Measurements from ENCODE around the gene XPR1. TPM values are rescaled to one million over a fixed set of nuclear protein-coding genes. Genes with fewer than 3 reads are reported as not detected.
A peak's percentile ranks its signal among the peaks of the same experiment; 100 is the strongest.

Gene XPR1
- total RNA-seq, 2 donors from 2014 or later = 18.0 to 21.2 TPM

GRCh38 chr1:180916771-180917170 is 284.9 kb downstream of the XPR1 start:
- Mint-ChIP-seq H3K27ac (no peak overlapping the region), H3K27me3 (peaks cover 14 to 21% of the 10 kb centered on the region in 2 donors), H3K4me1 (ENCODE audit: low read depth in 2 of 2) (no peaks in the 10 kb centered on the region), H3K4me3 (no peak overlapping the region), H3K36me3 (no peaks in the 10 kb centered on the region), H3K9me3 (no peaks in the 10 kb centered on the region)
- ATAC-seq (no peak), DNase-seq (ENCODE audit: low spot score) (peak; percentile 54)

GRCh38 chr1:180917306-180918065 is 285.7 kb downstream of the XPR1 start:
- no peak overlapping the region for H3K27ac Mint-ChIP-seq
- ATAC-seq (no peak), DNase-seq (ENCODE audit: low spot score) (peak; percentile 52)
- H3K27me3 Mint-ChIP-seq = peaks cover 10 to 18% of the 10 kb centered on the region in 2 donors
- H3K4me3 Mint-ChIP-seq = no peak overlapping the region
- no peaks in the 10 kb centered on the region for H3K4me1 Mint-ChIP-seq (ENCODE audit: low read depth in 2 of 2)
- H3K9me3 Mint-ChIP-seq = no peaks in the 10 kb centered on the region
- no peaks in the 10 kb centered on the region for H3K36me3 Mint-ChIP-seq

GRCh38 chr1:180918519-180918918 is 286.7 kb downstream of the XPR1 start:
- Mint-ChIP-seq H3K36me3 (no peaks in the 10 kb centered on the region), H3K4me1 (ENCODE audit: low read depth in 2 of 2) (peaks cover 0 to 4% of the 10 kb centered on the region in 2 donors), H3K27me3 (peaks cover 7 to 16% of the 10 kb centered on the region in 2 donors), H3K27ac (no peak overlapping the region), H3K9me3 (no peaks in the 10 kb centered on the region), H3K4me3 (no peak overlapping the region)
- ATAC-seq (no peak), DNase-seq (ENCODE audit: low spot score) (peak; percentile 39)

GRCh38 chr1:180919183-180919700 is 287.4 kb downstream of the XPR1 start:
- peak; percentile 0 for DNase-seq (ENCODE audit: low spot score)
- peaks cover under 1 to 9% of the 10 kb centered on the region in 2 donors for H3K27me3 Mint-ChIP-seq
- H3K4me3 Mint-ChIP-seq = no peak overlapping the region
- peaks cover 0 to 5% of the 10 kb centered on the region in 2 donors for H3K4me1 Mint-ChIP-seq (ENCODE audit: low read depth in 2 of 2)
- no peak for ATAC-seq
- H3K27ac Mint-ChIP-seq = no peak overlapping the region
- no peaks in the 10 kb centered on the region for H3K36me3 Mint-ChIP-seq
- no peaks in the 10 kb centered on the region for H3K9me3 Mint-ChIP-seq

GRCh38 chr1:180920193-180920592 is 288.4 kb downstream of the XPR1 start:
- H3K27me3 Mint-ChIP-seq = peaks cover 0 to 2% of the 10 kb centered on the region in 2 donors
- H3K27ac Mint-ChIP-seq = no peak overlapping the region
- DNase-seq (ENCODE audit: low spot score) (peak; percentile 32), ATAC-seq (no peak)
- no peaks in the 10 kb centered on the region for H3K36me3 Mint-ChIP-seq
- no peak overlapping the region for H3K4me3 Mint-ChIP-seq
- no peaks in the 10 kb centered on the region for H3K9me3 Mint-ChIP-seq
- H3K4me1 Mint-ChIP-seq (ENCODE audit: low read depth in 2 of 2) = peaks cover 0 to 5% of the 10 kb centered on the region in 2 donors

GRCh38 chr1:180920702-180921101 is 288.9 kb downstream of the XPR1 start:
- Mint-ChIP-seq H3K9me3 (no peaks in the 10 kb centered on the region), H3K36me3 (no peaks in the 10 kb centered on the region), H3K27me3 (no peaks in the 10 kb centered on the region), H3K4me1 (ENCODE audit: low read depth in 2 of 2) (peaks cover 0 to 5% of the 10 kb centered on the region in 2 donors), H3K4me3 (no peak overlapping the region), H3K27ac (no peak overlapping the region)
- ATAC-seq (no peak), DNase-seq (ENCODE audit: low spot score) (peak; percentile 38)

- DNase-seq (ENCODE audit: low spot score) (peak; percentile 53), ATAC-seq (no peak)
- Mint-ChIP-seq H3K27me3 (no peaks in the 10 kb centered on the region), H3K9me3 (no peaks in the 10 kb centered on the region), H3K36me3 (no peaks in the 10 kb centered on the region), H3K27ac (no peak overlapping the region), H3K4me1 (ENCODE audit: low read depth in 2 of 2) (peaks cover 0 to 5% of the 10 kb centered on the region in 2 donors), H3K4me3 (no peak overlapping the region)
These were observed 289.6 kb downstream of the XPR1 start for GRCh38 chr1:180921386-180921785.

GRCh38 chr1:180921891-180922630 is 290.2 kb downstream of the XPR1 start:
- no peak overlapping the region for H3K4me3 Mint-ChIP-seq
- H3K36me3 Mint-ChIP-seq = no peaks in the 10 kb centered on the region
- no peaks in the 10 kb centered on the region for H3K9me3 Mint-ChIP-seq
- H3K4me1 Mint-ChIP-seq (ENCODE audit: low read depth in 2 of 2) = peaks cover 0 to 5% of the 10 kb centered on the region in 2 donors
- no peak for ATAC-seq
- DNase-seq (ENCODE audit: low spot score) = peak; percentile 54
- H3K27ac Mint-ChIP-seq = no peak overlapping the region
- H3K27me3 Mint-ChIP-seq = no peaks in the 10 kb centered on the region

- ATAC-seq = no peak
These were observed 290.8 kb downstream of the XPR1 start for GRCh38 chr1:180922631-180923015.

GRCh38 chr1:180923021-180923841 is 291.4 kb downstream of the XPR1 start:
- no peaks in the 10 kb centered on the region for H3K36me3 Mint-ChIP-seq
- DNase-seq (ENCODE audit: low spot score) = peak; percentile 44
- H3K4me1 Mint-ChIP-seq (ENCODE audit: low read depth in 2 of 2) = peaks cover 0 to 5% of the 10 kb centered on the region in 2 donors

More at GRCh38 chr1:180922631-180923015, 290.8 kb downstream of the XPR1 start:
- Mint-ChIP-seq H3K4me1 (ENCODE audit: low read depth in 2 of 2) (peaks cover 0 to 5% of the 10 kb centered on the region in 2 donors), H3K9me3 (no peaks in the 10 kb centered on the region), H3K27ac (no peak overlapping the region), H3K27me3 (no peaks in the 10 kb centered on the region), H3K36me3 (no peaks in the 10 kb centered on the region), H3K4me3 (no peak overlapping the region)
- peak; percentile 34 for DNase-seq (ENCODE audit: low spot score)

GRCh38 chr1:180923887-180924286 is 292.1 kb downstream of the XPR1 start:
- ATAC-seq = no peak

More at GRCh38 chr1:180923021-180923841, 291.4 kb downstream of the XPR1 start:
- H3K9me3 Mint-ChIP-seq = no peaks in the 10 kb centered on the region
- no peak for ATAC-seq
- no peak overlapping the region for H3K4me3 Mint-ChIP-seq
- H3K27ac Mint-ChIP-seq = no peak overlapping the region
- H3K27me3 Mint-ChIP-seq = no peaks in the 10 kb centered on the region

GRCh38 chr1:180924939-180925338 is 293.1 kb downstream of the XPR1 start:
- H3K4me1 Mint-ChIP-seq (ENCODE audit: low read depth in 2 of 2) = peaks cover 0 to 5% of the 10 kb centered on the region in 2 donors
- no peak for ATAC-seq
- no peak overlapping the region for H3K27ac Mint-ChIP-seq

More at GRCh38 chr1:180923887-180924286, 292.1 kb downstream of the XPR1 start:
- Mint-ChIP-seq H3K36me3 (no peaks in the 10 kb centered on the region), H3K4me3 (no peak overlapping the region), H3K4me1 (ENCODE audit: low read depth in 2 of 2) (peaks cover 0 to 5% of the 10 kb centered on the region in 2 donors), H3K9me3 (no peaks in the 10 kb centered on the region), H3K27ac (no peak overlapping the region), H3K27me3 (no peaks in the 10 kb centered on the region)
- DNase-seq (ENCODE audit: low spot score) = no peak

GRCh38 chr1:180925471-180926051 is 293.7 kb downstream of the XPR1 start:
- H3K4me3 Mint-ChIP-seq = no peak overlapping the region
- H3K4me1 Mint-ChIP-seq (ENCODE audit: low read depth in 2 of 2) = peaks cover 0 to 5% of the 10 kb centered on the region in 2 donors
- H3K36me3 Mint-ChIP-seq = no peaks in the 10 kb centered on the region
- ATAC-seq (no peak), DNase-seq (ENCODE audit: low spot score) (peak; percentile 52)
- H3K27ac Mint-ChIP-seq = no peak overlapping the region
- no peaks in the 10 kb centered on the region for H3K9me3 Mint-ChIP-seq
- H3K27me3 Mint-ChIP-seq = no peaks in the 10 kb centered on the region

More at GRCh38 chr1:180924939-180925338, 293.1 kb downstream of the XPR1 start:
- no peaks in the 10 kb centered on the region for H3K27me3 Mint-ChIP-seq
- no peaks in the 10 kb centered on the region for H3K9me3 Mint-ChIP-seq
- peak; percentile 13 for DNase-seq (ENCODE audit: low spot score)
- no peak overlapping the region for H3K4me3 Mint-ChIP-seq
- no peaks in the 10 kb centered on the region for H3K36me3 Mint-ChIP-seq
